AG04449 (cell line): ENCODE results near the gene ZCCHC3.

Source experiments
- CTCF ChIA-PET: fragments of 350-600 bp; formaldehyde crosslinking; extraction: SDS; loops from one replicate; lab custom pipeline; 2021; ENCODE audit warnings: antibody characterized with exemption; lab: Yijun Ruan, JAX
- POLR2A ChIA-PET: fragments of 400-600, 350-600 bp; formaldehyde crosslinking; extraction: SDS; loops from one replicate; lab custom pipeline; 2020; ENCODE audit warnings: antibody characterized with exemption, inconsistent platforms; lab: Yijun Ruan, JAX
- DNase-seq: peaks from one replicate; pipeline ENCODE4 v3.0.0-alpha.2; 2010; ENCODE audit warnings: low read depth, low spot score
- H3K4me3 ChIP-seq: 2 replicates; pipeline ENCODE4 v1.5.1; 2011; ENCODE audit warnings: low read depth, mild to moderate bottlenecking, control low read depth, low read length
- CTCF ChIP-seq: IDR thresholded peaks from one replicate; pipeline ENCODE4 v1.5.1; 2011; ENCODE audit warnings: mild to moderate bottlenecking, moderate library complexity, low read length, control low read depth, inconsistent platforms; ENCODE audit not compliant: insufficient read depth; ENCODE audit errors: missing control alignments

ZCCHC3 gene

DNA sequence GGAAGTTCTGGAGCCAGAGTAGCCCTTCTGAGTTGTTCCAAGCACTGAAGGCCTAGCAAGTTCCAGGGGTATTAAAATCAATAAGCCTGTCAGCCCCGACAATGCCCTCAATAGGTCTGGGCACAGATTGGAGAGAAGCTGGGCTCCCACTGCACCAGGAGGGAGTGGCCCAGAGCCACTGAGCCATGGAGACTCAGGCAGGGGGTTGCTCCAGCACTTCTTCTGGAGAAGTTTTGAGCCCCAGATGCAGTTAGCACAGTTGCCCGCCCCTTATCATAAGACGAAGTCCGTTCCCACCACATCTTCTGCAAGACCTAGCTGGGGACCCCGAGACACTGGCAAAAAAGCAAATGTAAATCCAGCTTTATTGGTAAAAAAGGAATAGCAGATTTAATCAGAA lies 26.9 kb upstream of the ZCCHC3 start:
- ChIA-PET POLR2A (no interaction called here), CTCF (interaction anchor here (2.3 to 7.3 kb wide), 2 partner anchors 12 to 60 kb away, joined by 6 to 46 read pairs; no protein-coding TSS in a partner anchor)
- H3K4me3 ChIP-seq: no peak overlapping the region
- TF ChIP-seq CTCF: no peak
- no peak for DNase-seq

DNA sequence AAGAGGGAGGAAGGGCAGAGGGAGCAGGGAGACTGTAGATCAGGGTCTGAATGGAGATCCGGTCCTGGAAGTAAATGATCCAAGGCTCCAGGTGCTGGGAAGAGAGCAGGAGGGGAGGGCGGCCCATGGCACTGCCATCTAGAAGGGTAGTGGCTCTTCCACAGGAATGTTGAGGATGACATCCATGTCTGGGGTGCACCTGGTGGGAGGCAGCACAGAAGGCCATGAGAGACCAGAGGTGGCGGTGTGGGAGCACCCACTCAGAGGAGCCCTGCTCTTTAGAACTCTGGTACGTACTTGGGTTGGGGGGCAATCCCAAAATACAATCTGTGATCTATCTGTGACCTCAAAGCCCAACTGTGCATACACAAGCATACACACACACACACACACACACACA lies 26.3 kb upstream of the ZCCHC3 start:
- CTCF ChIA-PET: interaction anchor here (7.3 kb wide), 1 partner anchor 11 kb away, joined by 46 read pairs; no protein-coding TSS in a partner anchor
- DNase-seq: no peak
- TF ChIP-seq CTCF: no peak
- H3K4me3 ChIP-seq: no peak overlapping the region
- POLR2A ChIA-PET: no interaction called here

DNA sequence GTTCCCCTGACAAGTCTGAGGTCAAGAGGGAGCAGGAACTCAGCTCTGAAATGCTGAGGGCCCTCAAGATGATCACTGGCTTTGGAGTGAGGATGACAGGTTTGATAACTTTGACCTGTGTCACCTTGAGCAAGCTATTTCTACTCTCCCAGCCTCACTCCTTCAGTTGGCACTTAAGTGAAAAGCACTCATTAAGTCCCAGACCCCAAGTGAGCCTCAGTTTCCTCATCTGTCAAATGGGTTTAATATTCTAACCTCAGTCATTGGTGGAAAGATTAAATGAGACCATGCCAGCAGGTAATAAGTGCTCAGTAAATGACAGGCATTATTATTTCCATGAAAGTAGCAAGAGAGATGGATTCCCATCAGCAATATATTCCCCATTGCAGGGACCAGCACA lies 25.8 kb upstream of the ZCCHC3 start:
- CTCF ChIA-PET: interaction anchor here (7.3 kb wide), 1 partner anchor 11 kb away, joined by 46 read pairs; no protein-coding TSS in a partner anchor
- H3K4me3 ChIP-seq: no peak overlapping the region
- TF ChIP-seq CTCF: no peak
- POLR2A ChIA-PET: no interaction called here
- DNase-seq: no peak

- no peak overlapping the region for H3K4me3 ChIP-seq
- no peak for DNase-seq
- CTCF ChIA-PET: interaction anchor here (1.2 kb wide), 2 partner anchors 10 to 17 kb away, joined by 3 read pairs; no protein-coding TSS in a partner anchor
- POLR2A ChIA-PET: no interaction called here
- TF ChIP-seq CTCF: no peak
These were observed 24.7 kb upstream of the ZCCHC3 start for GRCh38 chr20:272718-273117.

DNA sequence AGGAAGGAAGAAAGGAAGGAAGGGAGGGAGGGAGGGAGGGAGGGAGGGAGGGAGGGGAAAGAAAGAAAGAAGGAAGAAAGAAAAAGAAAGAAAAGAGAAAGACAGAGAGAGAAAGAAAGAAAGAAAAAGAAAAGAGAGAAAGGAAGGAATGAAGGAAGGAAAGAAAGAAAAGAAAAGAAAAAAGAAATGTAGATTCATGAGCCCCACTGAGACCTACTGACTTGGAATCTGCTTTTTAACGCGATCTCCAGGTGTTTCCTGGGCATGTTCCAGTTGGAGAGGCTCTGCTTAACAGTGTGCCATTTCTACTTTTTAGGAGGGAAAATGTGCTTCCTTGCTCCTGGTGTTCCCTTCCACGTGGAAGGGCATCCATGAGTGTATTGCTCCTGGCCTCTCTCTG lies 23.5 kb upstream of the ZCCHC3 start:
- TF ChIP-seq CTCF: no peak
- no peak overlapping the region for H3K4me3 ChIP-seq
- ChIA-PET POLR2A (no interaction called here), CTCF (interaction anchor here (1.2 kb wide), 2 partner anchors 11 to 15 kb away, joined by 3 read pairs; no protein-coding TSS in a partner anchor)
- DNase-seq: no peak

DNA sequence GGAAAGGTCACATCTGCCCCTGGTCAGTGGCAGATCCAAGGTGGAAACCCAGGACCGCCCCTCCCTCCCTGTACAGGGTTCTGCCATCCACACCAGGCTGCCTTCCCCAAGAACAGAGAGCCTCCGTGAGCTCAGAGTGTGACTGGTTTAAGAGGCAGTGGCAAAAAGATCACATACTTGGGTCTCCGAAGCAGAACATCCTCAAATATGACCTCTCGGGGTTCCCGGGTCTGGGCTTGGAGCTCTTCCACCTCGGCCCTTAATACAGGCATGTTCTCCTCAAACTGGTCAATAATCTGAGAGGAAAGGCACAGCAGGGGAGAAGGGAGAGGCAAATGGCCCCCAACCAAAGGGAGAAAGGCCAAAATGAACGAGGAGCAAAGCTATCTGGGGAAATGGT lies 21.6 kb upstream of the ZCCHC3 start:
- H3K4me3 ChIP-seq: no peak overlapping the region
- CTCF ChIA-PET: interaction anchor here (1.6 kb wide), 1 partner anchor 10 kb away, joined by 4 read pairs; no protein-coding TSS in a partner anchor
- TF ChIP-seq CTCF: no peak
- POLR2A ChIA-PET: no interaction called here
- DNase-seq: no peak
